IMR-90 (cell line): ENCODE measurements around the gene C10orf90. TPM values are rescaled to one million over a fixed set of nuclear protein-coding genes. Genes with fewer than 3 reads are reported as not detected.

ENCODE experiments used
- ATAC-seq: fragments of 200-7000 bp; cut with Tn5 transposase; 2 replicates; pipeline ENCODE4 v1.9.1; 2020; ENCODE audit warnings: low read depth, mild to moderate bottlenecking, moderate library complexity
- BruUV-seq: library from RNA; stranded (reverse); fragments of 400-500 nt; replicated peaks from 2 replicates; lab custom pipeline; 2021; lab: Mats Ljungman, UMichigan
- CTCF ChIA-PET: fragments of 300-600 bp; formaldehyde crosslinking; extraction: SDS; loops from one replicate; lab custom pipeline; 2021; ENCODE audit warnings: antibody characterized with exemption; lab: Yijun Ruan, JAX
- POLR2A ChIA-PET: fragments of 300-600 bp; sonication (Branson Sonifier 250); formaldehyde crosslinking; loops from one replicate; lab custom pipeline; 2022; ENCODE audit warnings: antibody characterized with exemption; ENCODE audit not compliant: unreplicated experiment; lab: Charles Lee
- DNase-seq: peaks from one replicate; pipeline ENCODE4 v3.0.0; 2013
- H2AFZ ChIP-seq: replicated peaks from 2 replicates; pipeline ENCODE3; 2013; ENCODE audit warnings: low read length, mild to moderate bottlenecking; ENCODE audit not compliant: poor library complexity
- H2AK5ac ChIP-seq: 2 replicates; pipeline ENCODE4 v1.6.1; 2013; ENCODE audit warnings: low read depth, low read length, inconsistent platforms
- H2AK9ac ChIP-seq: replicated peaks from 2 replicates; pipeline ENCODE3; 2013; ENCODE audit warnings: mild to moderate bottlenecking, low read depth, low read length, moderate library complexity; ENCODE audit not compliant: poor library complexity
- H2BK120ac ChIP-seq: 2 replicates; pipeline ENCODE4 v1.6.1; 2013; ENCODE audit warnings: low read depth, low read length, inconsistent platforms
- H2BK15ac ChIP-seq: 3 replicates; pipeline ENCODE4 v1.6.1; 2013; ENCODE audit warnings: low read depth, low read length, inconsistent platforms
- H2BK20ac ChIP-seq: 2 replicates; pipeline ENCODE4 v1.6.1; 2013; ENCODE audit warnings: low read depth, mild to moderate bottlenecking, inconsistent platforms, low read length, moderate library complexity
- H2BK5ac ChIP-seq: 2 replicates; pipeline ENCODE4 v1.6.1; 2013; ENCODE audit warnings: mild to moderate bottlenecking, low read depth, low read length, inconsistent platforms; ENCODE audit not compliant: poor library complexity, severe bottlenecking
- H3K14ac ChIP-seq: replicated peaks from 2 replicates; pipeline ENCODE4 v1.6.1; 2013; ENCODE audit warnings: low read depth, low read length, inconsistent platforms
- H3K18ac ChIP-seq: 2 replicates; pipeline ENCODE4 v1.6.1; 2013; ENCODE audit warnings: low read depth, low read length, control low read depth
- H3K23ac ChIP-seq: 2 replicates; pipeline ENCODE4 v1.6.1; 2013; ENCODE audit warnings: low read depth, low read length, inconsistent platforms
- H3K27ac ChIP-seq: 2 replicates; pipeline ENCODE4 v1.5.1; 2013; ENCODE audit warnings: mild to moderate bottlenecking, control low read depth, low read length; ENCODE audit not compliant: insufficient read depth
- H3K27me3 ChIP-seq: 2 replicates; pipeline ENCODE4 v1.6.1; 2013; ENCODE audit warnings: low read length; ENCODE audit not compliant: control insufficient read depth, insufficient read depth
- H3K36me3 ChIP-seq: 2 replicates; pipeline ENCODE4 v1.6.1; 2013; ENCODE audit warnings: low read length, mixed read lengths; ENCODE audit not compliant: control insufficient read depth, insufficient read depth
- H3K4ac ChIP-seq: 2 replicates; pipeline ENCODE4 v1.6.1; 2013; ENCODE audit warnings: low read depth, low read length, inconsistent platforms
- H3K4me1 ChIP-seq: 2 replicates; pipeline ENCODE4 v1.6.1; 2013; ENCODE audit warnings: low read length, mixed read lengths; ENCODE audit not compliant: control insufficient read depth, insufficient read depth
- H3K4me2 ChIP-seq: 2 replicates; pipeline ENCODE4 v1.6.1; 2013; ENCODE audit warnings: low read depth, mild to moderate bottlenecking, control low read depth, low read length, moderate library complexity
- H3K4me3 ChIP-seq: 2 replicates; pipeline ENCODE4 v1.5.1; 2013; ENCODE audit warnings: low read depth, mild to moderate bottlenecking, control low read depth, low read length, moderate library complexity; ENCODE audit not compliant: insufficient read depth
- H3K56ac ChIP-seq: 2 replicates; pipeline ENCODE4 v1.6.1; 2013; ENCODE audit warnings: low read length, inconsistent platforms; ENCODE audit not compliant: insufficient read depth; ENCODE audit errors: extremely low read depth
- H3K79me1 ChIP-seq, 2 experiments: 2 replicates each; pipeline ENCODE4 v1.6.1; 2013; ENCODE audit warnings: low read length in 2 of 2, inconsistent platforms in 1 of 2, low read depth in 1 of 2
- H3K9ac ChIP-seq: 2 replicates; pipeline ENCODE4 v1.6.1; 2013; ENCODE audit warnings: low read depth, low read length, control low read depth
- H3K9me1 ChIP-seq: 2 replicates; pipeline ENCODE4 v1.6.1; 2013; ENCODE audit warnings: low read length, inconsistent platforms; ENCODE audit not compliant: insufficient read depth
- H3K9me3 ChIP-seq: 2 replicates; pipeline ENCODE4 v1.6.1; 2013; ENCODE audit warnings: low read length; ENCODE audit not compliant: control insufficient read depth, insufficient read depth
- H4K20me1 ChIP-seq: 2 replicates; pipeline ENCODE4 v1.6.1; 2013; ENCODE audit warnings: low read length, inconsistent platforms; ENCODE audit not compliant: insufficient read depth
- H4K5ac ChIP-seq: 2 replicates; pipeline ENCODE4 v1.6.1; 2013; ENCODE audit warnings: mild to moderate bottlenecking, low read depth, low read length, control low read depth
- H4K8ac ChIP-seq, 2 experiments: 2 replicates each; pipeline ENCODE4 v1.6.1; 2013; ENCODE audit warnings: low read depth in 2 of 2, low read length in 2 of 2, control low read depth in 1 of 2, inconsistent platforms in 1 of 2
- H4K91ac ChIP-seq: 2 replicates; pipeline ENCODE4 v1.6.1; 2013; ENCODE audit warnings: low read depth, low read length, inconsistent platforms; ENCODE audit not compliant: insufficient read depth
- BHLHE40 ChIP-seq: fragments of 150-350 bp; IDR thresholded peaks from 2 replicates; pipeline ENCODE4 v1.6.1; 2016; ENCODE audit warnings: mild to moderate bottlenecking, low read depth, low read length
- CEBPB ChIP-seq: IDR thresholded peaks from 2 replicates; pipeline ENCODE4 v1.6.1; 2012; ENCODE audit warnings: low read depth, low read length, improper control_type of control experiment
- CHD1 ChIP-seq: IDR thresholded peaks from 2 replicates; pipeline ENCODE4 v1.6.1; 2012; ENCODE audit warnings: low read depth, low read length, improper control_type of control experiment
- ELK1 ChIP-seq: fragments of 150-350 bp; IDR thresholded peaks from 2 replicates; pipeline ENCODE4 v1.6.1; 2016; ENCODE audit warnings: low read depth, mild to moderate bottlenecking, low read length, moderate library complexity, borderline replicate concordance
- FOS ChIP-seq: fragments of 150-350 bp; IDR thresholded peaks from 2 replicates; pipeline ENCODE4 v1.6.1; 2016; ENCODE audit warnings: low read depth, low read length
- MAFK ChIP-seq: IDR thresholded peaks from 2 replicates; pipeline ENCODE4 v1.6.1; 2012; ENCODE audit warnings: low read depth, low read length, improper control_type of control experiment
- MAZ ChIP-seq: IDR thresholded peaks from 2 replicates; pipeline ENCODE4 v1.6.1; 2012; ENCODE audit warnings: low read depth, mild to moderate bottlenecking, low read length, improper control_type of control experiment, moderate library complexity, borderline replicate concordance
- MXI1 ChIP-seq: IDR thresholded peaks from 2 replicates; pipeline ENCODE4 v1.6.1; 2012; ENCODE audit warnings: low read depth, mild to moderate bottlenecking, low read length, moderate library complexity, borderline replicate concordance
- NFE2L2 ChIP-seq: fragments of 150-350 bp; IDR thresholded peaks from 2 replicates; pipeline ENCODE4 v1.6.1; 2016; ENCODE audit warnings: low read depth, mild to moderate bottlenecking, low read length
- POLR2A ChIP-seq: IDR thresholded peaks from 2 replicates; pipeline ENCODE4 v1.6.1; 2012; ENCODE audit warnings: mild to moderate bottlenecking, low read depth, low read length
- RAD21 ChIP-seq: IDR thresholded peaks from 2 replicates; pipeline ENCODE4 v1.6.1; 2012; ENCODE audit warnings: low read length, improper control_type of control experiment
- RCOR1 ChIP-seq: IDR thresholded peaks from 2 replicates; pipeline ENCODE4 v1.6.1; 2012; ENCODE audit warnings: mild to moderate bottlenecking, low read length, improper control_type of control experiment; ENCODE audit not compliant: insufficient replicate concordance
- RFX5 ChIP-seq: IDR thresholded peaks from 2 replicates; pipeline ENCODE4 v1.8.0; 2012; ENCODE audit warnings: low read depth, mild to moderate bottlenecking, low read length, moderate library complexity
- SMC3 ChIP-seq: fragments of 150-350 bp; IDR thresholded peaks from 2 replicates; pipeline ENCODE4 v1.6.1; 2016; ENCODE audit warnings: low read depth, mild to moderate bottlenecking, antibody characterized with exemption, low read length, moderate library complexity
- WGBS, 2 experiments: methylation state at CpG; one replicate each; pipeline versions ENCODE4 v1.1.5 to v1.1.7; 2013; ENCODE audit warnings: missing lambda C conversion rate in 2 of 2; ENCODE audit not compliant: insufficient read length in 1 of 2; ENCODE audit errors: extremely low coverage in 2 of 2; 5-methylcytosine and 5-hydroxymethylcytosine counted together
- dilution Hi-C: fragments of 300-500 bp; cut with HindIII; formaldehyde crosslinking; loops from one replicate; pipeline ENCODE4 v1.14.3; 2018; ENCODE audit warnings: low sequenced_read_pairs; ENCODE audit not compliant: unreplicated experiment
- in situ Hi-C: fragments of 300-500 bp; cut with MboI; formaldehyde crosslinking; loops from 3 replicates; pipeline ENCODE4 v1.14.3; 2019; ENCODE audit warnings: low sequenced_read_pairs, inconsistent platforms, mixed read lengths
- intact Hi-C: fragments of 100-400 bp; cut with micrococcal nuclease; formaldehyde crosslinking; loops from 2 replicates; pipeline ENCODE4 v1.10.0; 2022
- polyA plus RNA-seq, 3 experiments: library from polyadenylated mRNA; depleted of rRNA; stranded (reverse); fragments of >200 nt; gene quantifications; 2 replicates each; pipeline ENCODE4 v1.2.3, GENCODE V29; 2012; ENCODE audit warnings: low replicate concordance in 1 of 3
- total RNA-seq: library from RNA; depleted of rRNA; stranded (reverse); fragments of >200 nt; gene quantifications from 2 replicates; pipeline ENCODE4 v1.2.3, GENCODE V29; 2012
- TF ChIP-seq, protein P1 (sequence below): fragments of 150-350 bp; IDR thresholded peaks from 2 replicates; pipeline ENCODE4 v1.6.1; 2017; ENCODE audit warnings: mild to moderate bottlenecking, antibody characterized with exemption, low read length, low read depth
- TF ChIP-seq, protein P2 (sequence below): conservative IDR thresholded peaks from 2 replicates; pipeline ENCODE4 v1.5.1; 2012; ENCODE audit warnings: mild to moderate bottlenecking, low read depth, low read length, improper control_type of control experiment

C10orf90 gene
- total and polyA plus RNA-seq, 2 of the 4 experiments (the other 2 are of a cell fraction), result 0.05 to 0.18 TPM

DNA sequence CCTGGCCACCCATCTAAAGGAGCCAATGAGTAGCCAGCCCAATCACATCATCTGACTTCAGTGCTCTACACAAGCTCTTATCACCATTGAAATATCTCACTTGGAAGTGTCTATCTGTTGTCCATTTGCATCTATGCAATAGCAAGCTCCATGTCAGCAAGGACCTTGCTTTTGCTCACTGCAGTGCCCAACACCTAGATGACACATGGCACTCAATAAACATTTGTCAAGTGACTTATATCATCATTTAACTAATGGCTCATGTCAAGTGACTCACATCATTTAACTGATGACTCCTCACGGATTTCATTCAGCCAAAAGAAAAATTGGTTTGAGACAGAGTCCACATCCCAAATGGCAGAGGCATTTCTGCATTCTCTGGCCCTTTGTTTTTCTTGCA is 189.3 kb downstream of the C10orf90 start:
- Histone ChIP-seq H2AFZ (no peak overlapping the region), H2BK15ac (no peak overlapping the region), H3K4me1 (no peaks in the 10 kb centered on the region), H3K4ac (no peak overlapping the region), H4K5ac (no peak overlapping the region), H2BK20ac (no peak overlapping the region), H4K20me1 (no peaks in the 10 kb centered on the region), H2AK9ac (no peak overlapping the region), H3K56ac (no peak overlapping the region), H2BK5ac (no peak overlapping the region), H2BK120ac (no peak overlapping the region), H3K23ac (no peak overlapping the region), H3K9me1 (no peaks in the 10 kb centered on the region; the same call in 1 of the 2 replicates), H3K79me1 (no peaks in the 10 kb centered on the region), H4K8ac (no peak overlapping the region), H3K9ac (no peak overlapping the region), H3K18ac (no peak overlapping the region), H3K27ac (no peak overlapping the region), H2AK5ac (no peak overlapping the region), H3K36me3 (no peaks in the 10 kb centered on the region), H3K27me3 (peaks cover 2% of the 10 kb centered on the region; the same call in 1 of the 2 replicates), H3K4me2 (no peak overlapping the region), H3K14ac (no peak overlapping the region), H3K4me3 (no peak overlapping the region), H4K91ac (no peak overlapping the region), H3K9me3 (peaks cover 3% of the 10 kb centered on the region; the same call in 1 of the 2 replicates)
- no CpG with 5 or more reads among the region's 1 CpG for WGBS, 2 experiments
- TF ChIP-seq BHLHE40 (no peak), RFX5 (no peak), MAZ (no peak), NFE2L2 (no peak), FOS (no peak), CEBPB (no peak), RAD21 (no peak), POLR2A (no peak), ELK1 (no peak), MXI1 (no peak), MAFK (no peak), SMC3 (no peak), CHD1 (no peak), RCOR1 (no peak)
- TF ChIP-seq, protein P1, sequence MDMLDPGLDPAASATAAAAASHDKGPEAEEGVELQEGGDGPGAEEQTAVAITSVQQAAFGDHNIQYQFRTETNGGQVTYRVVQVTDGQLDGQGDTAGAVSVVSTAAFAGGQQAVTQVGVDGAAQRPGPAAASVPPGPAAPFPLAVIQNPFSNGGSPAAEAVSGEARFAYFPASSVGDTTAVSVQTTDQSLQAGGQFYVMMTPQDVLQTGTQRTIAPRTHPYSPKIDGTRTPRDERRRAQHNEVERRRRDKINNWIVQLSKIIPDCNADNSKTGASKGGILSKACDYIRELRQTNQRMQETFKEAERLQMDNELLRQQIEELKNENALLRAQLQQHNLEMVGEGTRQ, result no peak
- TF ChIP-seq, protein P2, sequence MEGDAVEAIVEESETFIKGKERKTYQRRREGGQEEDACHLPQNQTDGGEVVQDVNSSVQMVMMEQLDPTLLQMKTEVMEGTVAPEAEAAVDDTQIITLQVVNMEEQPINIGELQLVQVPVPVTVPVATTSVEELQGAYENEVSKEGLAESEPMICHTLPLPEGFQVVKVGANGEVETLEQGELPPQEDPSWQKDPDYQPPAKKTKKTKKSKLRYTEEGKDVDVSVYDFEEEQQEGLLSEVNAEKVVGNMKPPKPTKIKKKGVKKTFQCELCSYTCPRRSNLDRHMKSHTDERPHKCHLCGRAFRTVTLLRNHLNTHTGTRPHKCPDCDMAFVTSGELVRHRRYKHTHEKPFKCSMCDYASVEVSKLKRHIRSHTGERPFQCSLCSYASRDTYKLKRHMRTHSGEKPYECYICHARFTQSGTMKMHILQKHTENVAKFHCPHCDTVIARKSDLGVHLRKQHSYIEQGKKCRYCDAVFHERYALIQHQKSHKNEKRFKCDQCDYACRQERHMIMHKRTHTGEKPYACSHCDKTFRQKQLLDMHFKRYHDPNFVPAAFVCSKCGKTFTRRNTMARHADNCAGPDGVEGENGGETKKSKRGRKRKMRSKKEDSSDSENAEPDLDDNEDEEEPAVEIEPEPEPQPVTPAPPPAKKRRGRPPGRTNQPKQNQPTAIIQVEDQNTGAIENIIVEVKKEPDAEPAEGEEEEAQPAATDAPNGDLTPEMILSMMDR, result no peak
- DNase-seq (no peak), ATAC-seq (no peak)
- dilution Hi-C loops, result no loop called here
- intact Hi-C loops, result no loop called here
- BruUV-seq, result no TSS peak
- ChIA-PET CTCF (no interaction called here), POLR2A (no interaction called here)
- in situ Hi-C loops, result no loop called here
